Measurements from ENCODE around the gene AP1M1. TPM values are rescaled to one million over a fixed set of nuclear protein-coding genes. Genes with fewer than 3 reads are reported as not detected.

The AP1M1 gene
- total RNA-seq, 2 donors from 2014 or later, result 35.0 to 51.6 TPM

DNA sequence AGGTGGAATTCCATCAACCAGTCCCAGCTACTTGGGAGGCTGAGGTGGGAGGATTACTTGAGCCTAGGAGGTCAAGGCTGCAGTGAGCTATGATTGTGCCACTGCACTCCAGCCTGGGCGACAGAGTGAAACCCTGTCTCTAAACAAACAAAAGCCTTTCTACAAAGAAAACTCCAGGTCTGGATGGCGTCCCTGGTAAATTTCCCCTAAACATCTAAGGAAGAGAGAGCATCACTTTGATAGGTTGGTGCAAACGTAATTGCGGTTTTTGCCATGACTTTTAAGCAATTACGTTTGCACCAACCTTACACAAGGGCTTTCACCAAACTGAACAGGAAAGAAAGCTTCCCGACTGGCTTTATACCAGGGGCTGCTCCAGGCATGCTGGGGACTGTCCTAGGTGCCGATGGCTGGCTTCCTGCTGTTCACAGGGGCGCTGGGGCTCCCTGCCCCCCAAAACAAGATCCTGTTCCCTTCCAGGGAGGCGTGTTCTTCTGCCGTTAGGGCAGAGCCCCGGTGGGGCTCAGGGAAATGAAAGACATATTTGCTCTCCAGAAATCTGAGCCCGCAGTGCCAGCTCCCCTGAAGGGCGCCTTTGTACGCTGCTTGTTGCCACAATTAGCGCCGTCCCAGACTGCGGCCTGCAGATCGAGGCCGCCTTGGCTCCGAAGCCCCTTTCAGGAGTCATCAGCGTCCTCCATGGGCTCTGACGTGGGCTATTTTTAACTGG lies 88.2 kb downstream of the AP1M1 start:
- Histone ChIP-seq H3K4me1 (ENCODE audit: control insufficient read depth, insufficient read depth, low read length) (no peaks in the 10 kb centered on the region), H3K27ac (ENCODE audit: low read depth, low read length) (peak overlapping the region; percentile 41), H3K27me3 (ENCODE audit: control insufficient read depth, insufficient read depth, low read length, poor library complexity, severe bottlenecking) (no peaks in the 10 kb centered on the region), H3K9ac (ENCODE audit: extremely low read depth, low read length, poor library complexity, severe bottlenecking) (no peak overlapping the region), H3K9me3 (ENCODE audit: control insufficient read depth, low read length) (no peaks in the 10 kb centered on the region), H3K4me3 (ENCODE audit: low read length) (no peak overlapping the region), H3K36me3 (ENCODE audit: control insufficient read depth, insufficient read depth, low read length) (no peaks in the 10 kb centered on the region)
- 76 to 80% methylated on average over 13 to 22 of the region's 22 CpGs for WGBS, 2 experiments (ENCODE audit: insufficient coverage in 1 of 2, insufficient read length in 1 of 2)
- DNase-seq, result no peak
- no peak overlapping the region for H3K27ac Mint-ChIP-seq
- H3K27me3 Mint-ChIP-seq (ENCODE audit: insufficient read depth), result no peaks in the 10 kb centered on the region
- TF ChIP-seq, protein P1, sequence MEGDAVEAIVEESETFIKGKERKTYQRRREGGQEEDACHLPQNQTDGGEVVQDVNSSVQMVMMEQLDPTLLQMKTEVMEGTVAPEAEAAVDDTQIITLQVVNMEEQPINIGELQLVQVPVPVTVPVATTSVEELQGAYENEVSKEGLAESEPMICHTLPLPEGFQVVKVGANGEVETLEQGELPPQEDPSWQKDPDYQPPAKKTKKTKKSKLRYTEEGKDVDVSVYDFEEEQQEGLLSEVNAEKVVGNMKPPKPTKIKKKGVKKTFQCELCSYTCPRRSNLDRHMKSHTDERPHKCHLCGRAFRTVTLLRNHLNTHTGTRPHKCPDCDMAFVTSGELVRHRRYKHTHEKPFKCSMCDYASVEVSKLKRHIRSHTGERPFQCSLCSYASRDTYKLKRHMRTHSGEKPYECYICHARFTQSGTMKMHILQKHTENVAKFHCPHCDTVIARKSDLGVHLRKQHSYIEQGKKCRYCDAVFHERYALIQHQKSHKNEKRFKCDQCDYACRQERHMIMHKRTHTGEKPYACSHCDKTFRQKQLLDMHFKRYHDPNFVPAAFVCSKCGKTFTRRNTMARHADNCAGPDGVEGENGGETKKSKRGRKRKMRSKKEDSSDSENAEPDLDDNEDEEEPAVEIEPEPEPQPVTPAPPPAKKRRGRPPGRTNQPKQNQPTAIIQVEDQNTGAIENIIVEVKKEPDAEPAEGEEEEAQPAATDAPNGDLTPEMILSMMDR (conservative IDR thresholded peaks at IDR 0.05), result no peak
- H3K9me3 Mint-ChIP-seq, result no peaks in the 10 kb centered on the region
- no peak overlapping the region for H3K4me3 Mint-ChIP-seq
- no peaks in the 10 kb centered on the region for H3K36me3 Mint-ChIP-seq (ENCODE audit: low read depth)
- peaks cover 2% of the 10 kb centered on the region for H3K4me1 Mint-ChIP-seq

DNA sequence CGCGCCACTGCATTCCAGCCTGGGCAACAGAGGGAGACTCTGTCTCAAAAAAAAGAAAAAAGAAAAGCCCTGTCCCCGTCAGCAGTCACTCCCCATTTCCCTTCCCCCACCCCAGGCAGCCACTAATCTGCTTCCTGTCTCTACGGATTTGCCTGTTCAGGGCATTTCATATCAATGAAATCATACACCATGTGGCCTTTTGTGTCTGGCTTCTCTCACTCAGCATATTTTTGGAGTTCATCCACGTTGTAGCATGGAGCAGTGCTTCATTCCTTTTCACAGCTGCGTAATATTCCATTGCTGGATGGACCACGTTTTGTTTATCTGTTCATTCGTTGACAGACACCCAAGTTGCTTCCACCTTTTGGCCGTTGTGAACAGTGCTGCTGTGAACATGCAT lies 90.8 kb downstream of the AP1M1 start:
- WGBS, 2 experiments (ENCODE audit: insufficient coverage in 1 of 2, insufficient read length in 1 of 2), result 81 to 82% methylated on average over 8 to 9 of the region's 9 CpGs
- TF ChIP-seq, protein P1 (conservative IDR thresholded peaks at IDR 0.05), result no peak
- H3K36me3 Mint-ChIP-seq (ENCODE audit: low read depth), result no peaks in the 10 kb centered on the region
- no peak overlapping the region for H3K9ac ChIP-seq (ENCODE audit: extremely low read depth, low read length, poor library complexity, severe bottlenecking)
- no peaks in the 10 kb centered on the region for H3K36me3 ChIP-seq (ENCODE audit: control insufficient read depth, insufficient read depth, low read length)
- no peak for DNase-seq
- no peak overlapping the region for H3K4me3 ChIP-seq (ENCODE audit: low read length)
- no peak overlapping the region for H3K27ac ChIP-seq (ENCODE audit: low read depth, low read length)
- H3K4me1 ChIP-seq (ENCODE audit: control insufficient read depth, insufficient read depth, low read length), result no peaks in the 10 kb centered on the region
- no peaks in the 10 kb centered on the region for H3K9me3 Mint-ChIP-seq
- no peaks in the 10 kb centered on the region for H3K27me3 Mint-ChIP-seq (ENCODE audit: insufficient read depth)
- no peak overlapping the region for H3K4me3 Mint-ChIP-seq
- no peaks in the 10 kb centered on the region for H3K27me3 ChIP-seq (ENCODE audit: control insufficient read depth, insufficient read depth, low read length, poor library complexity, severe bottlenecking)
- H3K27ac Mint-ChIP-seq, result no peak overlapping the region
- H3K9me3 ChIP-seq (ENCODE audit: control insufficient read depth, low read length), result no peaks in the 10 kb centered on the region
- H3K4me1 Mint-ChIP-seq, result peaks cover 9% of the 10 kb centered on the region

DNA sequence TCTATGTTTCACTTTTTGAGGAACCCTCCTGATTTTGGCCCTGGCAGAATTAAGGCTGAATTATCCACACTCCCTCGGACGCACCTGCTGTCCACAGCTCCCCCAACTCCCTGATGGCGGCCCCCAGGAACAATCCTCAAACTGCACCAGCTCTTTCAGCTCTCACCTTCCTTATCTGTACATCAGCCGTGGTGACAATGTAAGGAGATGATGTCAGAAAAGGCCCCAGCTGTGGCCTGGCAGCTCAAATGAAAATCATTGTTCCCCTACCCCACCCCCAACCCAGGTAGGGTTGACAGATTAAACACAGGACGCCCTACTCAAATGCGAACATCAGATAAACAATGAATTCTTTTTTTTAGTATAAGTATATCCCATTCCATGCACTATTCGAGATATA lies 91.9 kb downstream of the AP1M1 start:
- H3K27me3 Mint-ChIP-seq (ENCODE audit: insufficient read depth), result no peaks in the 10 kb centered on the region
- no peak overlapping the region for H3K27ac ChIP-seq (ENCODE audit: low read depth, low read length)
- 81 to 90% methylated on average over 3 to 7 of the region's 7 CpGs for whole genome bisulfite sequencing, 2 experiments (ENCODE audit: insufficient coverage in 1 of 2, insufficient read length in 1 of 2)
- H3K4me3 Mint-ChIP-seq, result no peak overlapping the region
- H3K4me1 Mint-ChIP-seq, result peaks cover 10% of the 10 kb centered on the region
- H3K27ac Mint-ChIP-seq, result peak overlapping the region; percentile 24
- H3K36me3 ChIP-seq (ENCODE audit: control insufficient read depth, insufficient read depth, low read length), result no peaks in the 10 kb centered on the region
- TF ChIP-seq, protein P1 (conservative IDR thresholded peaks at IDR 0.05), result no peak
- no peaks in the 10 kb centered on the region for H3K4me1 ChIP-seq (ENCODE audit: control insufficient read depth, insufficient read depth, low read length)
- no peaks in the 10 kb centered on the region for H3K9me3 Mint-ChIP-seq
- no peak for DNase-seq
- no peaks in the 10 kb centered on the region for H3K27me3 ChIP-seq (ENCODE audit: control insufficient read depth, insufficient read depth, low read length, poor library complexity, severe bottlenecking)
- no peak overlapping the region for H3K9ac ChIP-seq (ENCODE audit: extremely low read depth, low read length, poor library complexity, severe bottlenecking)
- H3K9me3 ChIP-seq (ENCODE audit: control insufficient read depth, low read length), result no peaks in the 10 kb centered on the region
- no peak overlapping the region for H3K4me3 ChIP-seq (ENCODE audit: low read length)
- no peaks in the 10 kb centered on the region for H3K36me3 Mint-ChIP-seq (ENCODE audit: low read depth)

All from endodermal cell (in vitro differentiated cells).